Embryonic facial prominence (tissue), 1 donor: ENCODE data around the gene BMPR1A.
"Not testable (repeated sequence)": the region's sequence is repeated elsewhere in the genome, so short reads cannot be mapped to it uniquely, and the experiment has no call there.

Experiments used
- DNase-seq: peaks from one replicate; pipeline ENCODE4 v3.0.0-alpha.2; 2016; ENCODE audit errors: extremely low spot score

The BMPR1A gene

DNA sequence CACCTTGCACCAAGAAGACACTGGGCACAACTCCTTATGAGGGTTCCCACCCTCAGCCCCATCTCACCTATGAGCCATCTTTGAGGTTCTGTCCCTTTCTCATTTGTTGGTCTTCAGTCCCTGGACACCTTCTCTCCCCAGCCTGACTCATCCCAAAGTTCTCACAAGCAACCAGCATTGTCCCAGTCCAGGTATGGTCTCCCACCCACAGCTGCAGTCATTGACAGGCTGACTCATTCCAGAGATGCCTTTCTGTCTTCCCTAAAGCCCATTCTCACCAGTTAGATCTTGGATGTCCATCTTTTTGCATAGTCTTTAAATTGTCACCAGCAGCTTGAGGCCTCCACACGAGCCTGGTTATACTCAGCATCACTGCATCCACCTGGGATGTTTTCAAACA lies 26.7 kb upstream of the BMPR1A start:
- DNase-seq: no peak

DNA sequence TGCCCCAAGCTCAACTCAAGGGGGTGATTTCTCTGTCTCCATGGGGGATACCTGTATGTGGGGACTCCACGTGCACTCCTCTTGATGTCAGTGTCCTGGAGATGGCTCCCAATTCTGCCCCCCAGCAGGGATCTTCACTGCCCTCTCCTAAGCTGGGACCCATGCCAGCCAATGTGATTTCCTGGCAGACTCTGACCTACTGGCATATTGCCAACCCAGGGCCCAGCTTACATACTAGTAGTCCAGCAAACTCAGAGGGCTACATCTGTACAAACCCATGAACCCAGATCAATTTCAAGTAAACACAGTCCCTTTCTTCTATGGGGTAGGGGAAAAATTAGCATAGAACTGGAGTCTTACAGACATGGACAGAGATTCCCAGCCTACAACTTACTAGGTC lies 26.2 kb upstream of the BMPR1A start:
- DNase-seq: no peak

DNA sequence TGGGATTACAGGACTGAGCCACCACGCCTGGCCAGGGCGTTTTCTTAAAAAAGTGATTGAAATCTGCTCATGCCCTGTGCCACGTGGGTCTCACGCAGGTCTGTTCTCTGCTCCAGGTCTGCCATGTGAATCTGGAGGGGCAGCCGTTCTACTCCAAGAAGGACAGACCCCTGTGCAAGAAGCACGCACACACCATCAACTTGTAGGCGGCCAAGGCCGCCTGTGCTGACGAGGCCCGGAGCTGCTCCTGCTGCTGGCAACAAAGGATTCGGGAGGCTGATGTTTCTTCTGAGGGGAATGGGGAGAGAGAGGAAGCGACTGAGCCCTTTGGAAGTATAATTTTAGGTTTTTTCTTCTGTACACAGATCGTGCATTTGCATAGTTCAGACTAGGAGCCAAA lies 23.6 kb upstream of the BMPR1A start:
- no peak for DNase-seq

DNA sequence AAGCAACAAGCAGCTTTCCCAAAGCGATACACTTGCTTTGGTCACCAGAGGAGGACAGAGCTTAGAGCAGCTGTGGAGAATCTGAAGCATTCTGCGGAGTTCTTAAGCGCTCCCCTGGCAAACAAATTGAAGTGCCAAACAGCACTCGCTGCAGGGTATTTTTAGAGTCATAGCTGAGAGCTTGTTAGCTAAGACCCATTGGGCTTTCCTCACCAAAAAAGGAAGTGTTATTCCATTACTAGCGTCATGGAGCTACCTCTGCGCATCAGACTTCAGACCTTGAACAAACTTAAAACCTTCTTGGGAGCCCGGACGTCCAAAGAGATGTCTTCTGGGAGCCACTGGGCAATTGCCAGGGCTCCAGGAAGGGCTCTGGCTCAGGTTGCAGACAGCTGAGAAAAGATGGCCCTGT lies 23.2 kb upstream of the BMPR1A start:
- no peak for DNase-seq

DNA sequence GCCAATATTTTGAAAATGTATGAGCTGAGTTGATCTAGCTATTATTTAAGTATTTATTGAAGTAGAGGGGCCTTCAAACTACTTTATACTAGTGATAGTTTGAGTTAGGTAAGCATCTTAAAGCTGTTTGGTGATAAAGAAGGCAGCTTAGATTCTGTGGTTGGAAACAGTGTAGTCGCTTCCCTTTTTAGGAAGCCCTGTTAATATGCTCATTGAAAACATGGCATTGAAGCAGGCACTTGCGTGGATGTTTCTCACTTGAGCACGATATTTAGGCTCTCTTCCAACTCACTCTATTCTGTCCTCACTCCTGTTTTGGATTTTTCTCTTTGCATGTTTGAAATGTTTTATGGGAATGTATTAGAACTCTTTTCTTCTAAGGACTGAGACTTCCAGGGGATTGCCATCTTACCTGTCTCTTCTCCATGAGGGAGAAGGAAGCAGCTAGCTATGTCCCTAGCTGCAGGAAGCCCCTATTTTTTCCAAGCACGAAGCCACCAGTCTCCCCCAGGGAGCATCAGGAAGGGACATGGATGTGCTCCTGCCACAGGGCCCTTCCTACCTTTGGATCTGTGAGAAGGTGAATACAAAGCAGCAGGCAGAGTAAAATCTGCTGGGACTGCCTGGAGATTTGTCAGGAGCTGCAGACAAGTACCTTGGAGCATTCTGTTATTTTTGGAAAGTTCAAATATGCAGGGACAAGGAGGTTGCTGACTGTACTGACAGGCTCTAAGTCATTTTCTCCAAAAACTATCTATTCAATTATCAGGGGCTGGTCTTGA lies 22.0 kb upstream of the BMPR1A start:
- no peak for DNase-seq

DNA sequence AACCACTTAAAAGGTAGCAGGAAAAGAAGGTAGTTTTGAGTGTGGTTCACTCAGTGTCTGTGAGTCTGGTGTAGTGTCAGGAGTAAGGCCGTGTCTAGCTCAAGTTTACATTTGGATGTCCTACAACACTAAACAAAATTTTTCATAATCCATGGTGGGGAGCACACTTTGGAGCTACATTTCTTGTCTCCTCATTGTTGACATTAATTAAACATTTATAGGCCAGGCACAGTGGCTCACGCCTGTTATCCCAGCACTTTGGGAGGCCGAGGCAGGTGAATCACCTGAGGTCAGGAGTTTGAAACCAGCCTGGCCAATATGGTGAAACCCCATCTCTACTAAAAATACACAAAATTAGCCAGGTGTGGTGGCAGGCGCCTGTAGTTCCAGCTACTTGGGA lies 21.1 kb upstream of the BMPR1A start:
- DNase-seq: not testable (repeated sequence)

DNA sequence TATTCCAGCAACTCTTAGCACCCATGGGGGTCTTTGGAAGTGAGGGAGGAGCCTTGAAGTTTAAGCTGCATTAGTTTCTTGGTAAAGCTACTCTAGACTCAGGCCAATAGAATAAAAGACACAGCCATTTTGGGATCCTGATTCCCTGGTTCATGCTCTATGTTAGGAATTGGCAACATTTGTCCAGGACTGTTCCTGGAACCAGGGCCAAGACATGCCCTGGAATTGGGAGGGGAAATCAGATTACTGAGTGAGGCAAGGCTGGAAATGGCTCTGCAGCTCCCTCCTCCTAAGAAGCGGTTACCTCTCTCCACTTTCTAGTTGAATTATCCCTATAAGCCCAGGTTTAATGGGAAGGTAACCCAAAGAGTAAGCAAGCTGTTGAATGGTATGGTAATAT lies 14.2 kb upstream of the BMPR1A start:
- DNase-seq: no peak

DNA sequence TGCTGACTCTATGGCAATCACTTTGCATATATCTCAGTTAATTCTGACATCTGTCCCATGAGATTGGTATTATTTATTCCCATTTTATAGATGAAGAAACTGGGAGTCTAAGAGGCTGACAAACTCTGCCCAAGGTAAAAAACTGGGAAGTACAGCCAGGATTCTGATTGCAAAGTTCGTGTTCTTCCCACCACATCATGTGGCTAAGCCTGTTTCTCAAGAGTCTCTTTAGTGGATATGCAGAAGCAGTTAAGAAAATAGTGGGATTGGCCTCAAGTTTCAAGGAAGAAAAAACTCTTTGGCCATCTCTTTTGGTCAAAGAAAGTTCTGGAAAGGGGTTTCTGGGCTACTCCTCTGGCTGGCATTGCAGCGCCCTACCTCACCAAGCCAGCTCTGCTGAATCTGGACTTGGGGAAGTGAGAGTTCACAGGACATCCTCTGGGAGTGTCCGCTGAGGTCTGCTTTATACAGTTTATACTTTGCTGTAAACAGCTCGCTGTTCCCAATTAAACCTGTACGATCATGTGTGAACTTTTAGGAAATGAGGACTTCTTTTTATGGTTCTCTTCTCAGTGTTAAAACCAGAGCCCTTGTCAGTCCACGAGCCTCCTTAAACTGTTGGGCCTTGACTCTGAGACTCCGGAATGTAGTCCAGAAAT lies 12.2 kb upstream of the BMPR1A start:
- no peak for DNase-seq

DNA sequence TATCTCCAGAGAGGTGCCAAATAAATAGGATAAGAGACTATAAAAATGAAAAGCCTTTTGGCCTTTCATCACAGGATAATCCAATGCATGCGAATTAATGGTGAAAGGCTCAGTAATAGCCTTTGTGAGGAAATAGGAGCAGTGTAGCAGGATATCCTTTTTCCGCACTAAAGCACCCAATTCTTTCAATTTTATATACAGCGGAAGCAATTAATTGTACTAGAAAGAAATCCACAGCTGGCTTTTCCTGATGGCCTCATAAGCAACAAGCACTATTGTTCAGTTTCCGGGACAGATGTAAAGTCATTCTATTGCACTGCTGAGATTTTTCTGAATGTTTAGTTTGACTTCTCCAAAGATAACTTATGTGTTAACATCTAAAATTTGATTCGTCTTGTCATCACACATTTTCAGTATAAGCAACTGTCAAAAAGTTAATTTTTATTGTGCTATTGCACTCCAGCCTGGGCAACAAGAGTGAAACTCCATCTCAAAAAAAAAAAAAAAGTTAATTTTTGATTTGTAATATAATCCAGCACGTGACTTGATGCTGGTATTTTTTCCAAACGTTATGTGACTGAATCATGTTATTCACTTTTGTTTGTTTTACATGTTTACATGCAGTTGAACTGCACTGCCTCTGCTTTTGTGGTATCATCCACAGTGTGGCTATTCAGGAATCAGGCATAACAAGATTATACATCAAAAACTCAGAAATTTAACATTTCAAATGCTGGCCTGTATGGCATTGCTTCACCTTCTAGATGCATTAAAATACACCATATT lies 8.4 kb upstream of the BMPR1A start:
- no peak for DNase-seq

DNA sequence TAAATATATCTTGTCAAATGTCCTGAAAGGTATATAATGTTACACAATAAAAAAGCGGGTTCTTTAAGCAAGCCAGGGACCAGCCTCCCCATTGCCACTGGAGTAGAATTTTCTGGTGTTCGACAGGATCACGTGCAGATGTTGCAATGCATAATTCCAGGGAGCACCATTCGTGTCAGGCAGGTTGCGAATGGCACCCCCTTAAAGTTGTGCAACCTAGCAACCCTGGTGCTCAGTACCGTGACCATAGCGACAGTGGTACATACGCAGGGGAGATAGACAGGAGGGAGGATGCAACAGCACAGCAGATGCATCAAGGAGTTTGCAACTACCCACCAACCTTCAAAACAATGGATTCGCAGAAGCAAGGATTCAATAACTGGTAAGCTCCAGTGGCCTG lies 6.6 kb upstream of the BMPR1A start:
- DNase-seq: no peak

DNA sequence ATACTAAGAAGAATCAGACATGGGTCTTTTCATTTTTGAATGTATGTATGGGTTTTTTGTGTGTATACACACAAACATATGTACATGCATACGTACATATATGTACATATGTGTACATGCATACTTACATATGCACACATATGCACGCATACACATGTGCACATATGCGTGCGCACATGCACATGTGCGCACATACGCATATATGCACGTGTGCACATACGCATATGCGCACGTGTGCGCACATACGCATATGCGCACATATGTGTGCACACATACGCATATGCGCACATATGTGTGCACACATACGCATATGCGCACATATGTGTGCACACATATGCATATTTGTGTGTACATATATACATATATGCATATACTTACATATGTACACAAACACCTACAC lies 4.9 kb upstream of the BMPR1A start:
- no peak for DNase-seq

DNA sequence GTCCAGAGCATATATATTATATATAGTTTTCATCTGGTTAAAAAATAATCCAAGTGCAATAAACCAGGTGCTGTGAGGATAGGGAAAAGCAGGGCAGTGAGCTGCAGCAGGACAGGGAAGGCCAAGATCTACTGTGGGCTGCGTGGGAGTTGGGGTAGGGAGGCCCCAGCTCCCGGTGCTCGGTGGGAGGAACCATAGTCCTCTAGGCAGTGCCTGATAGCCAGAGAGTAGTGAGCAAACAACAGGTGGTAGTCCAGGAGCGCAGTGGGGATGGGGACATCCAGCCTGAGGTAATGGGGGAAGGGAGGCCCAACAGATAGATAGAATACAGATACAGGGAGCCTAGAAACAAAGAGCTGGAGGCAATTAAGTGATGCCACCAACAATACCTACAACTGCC lies 4.1 kb upstream of the BMPR1A start:
- no peak for DNase-seq

DNA sequence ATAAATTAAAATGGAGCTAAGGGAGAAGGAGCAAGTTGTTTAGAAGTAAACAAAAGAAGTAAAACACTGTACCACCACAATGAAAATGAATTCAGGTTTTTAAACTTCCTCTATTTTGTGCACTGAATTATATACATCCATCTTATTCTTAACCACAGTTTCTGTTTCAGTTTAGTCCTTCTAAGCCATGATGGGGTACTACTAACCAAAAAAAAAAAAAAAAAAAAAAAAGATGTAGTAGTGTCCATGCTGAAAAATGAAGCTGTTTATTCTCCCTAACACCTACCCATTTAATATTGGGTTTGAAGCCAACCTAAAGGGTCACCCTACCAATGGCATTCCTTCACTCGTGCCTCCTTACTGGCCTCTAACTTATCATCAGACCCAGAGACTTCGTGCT lies 3.4 kb upstream of the BMPR1A start:
- no peak for DNase-seq

DNA sequence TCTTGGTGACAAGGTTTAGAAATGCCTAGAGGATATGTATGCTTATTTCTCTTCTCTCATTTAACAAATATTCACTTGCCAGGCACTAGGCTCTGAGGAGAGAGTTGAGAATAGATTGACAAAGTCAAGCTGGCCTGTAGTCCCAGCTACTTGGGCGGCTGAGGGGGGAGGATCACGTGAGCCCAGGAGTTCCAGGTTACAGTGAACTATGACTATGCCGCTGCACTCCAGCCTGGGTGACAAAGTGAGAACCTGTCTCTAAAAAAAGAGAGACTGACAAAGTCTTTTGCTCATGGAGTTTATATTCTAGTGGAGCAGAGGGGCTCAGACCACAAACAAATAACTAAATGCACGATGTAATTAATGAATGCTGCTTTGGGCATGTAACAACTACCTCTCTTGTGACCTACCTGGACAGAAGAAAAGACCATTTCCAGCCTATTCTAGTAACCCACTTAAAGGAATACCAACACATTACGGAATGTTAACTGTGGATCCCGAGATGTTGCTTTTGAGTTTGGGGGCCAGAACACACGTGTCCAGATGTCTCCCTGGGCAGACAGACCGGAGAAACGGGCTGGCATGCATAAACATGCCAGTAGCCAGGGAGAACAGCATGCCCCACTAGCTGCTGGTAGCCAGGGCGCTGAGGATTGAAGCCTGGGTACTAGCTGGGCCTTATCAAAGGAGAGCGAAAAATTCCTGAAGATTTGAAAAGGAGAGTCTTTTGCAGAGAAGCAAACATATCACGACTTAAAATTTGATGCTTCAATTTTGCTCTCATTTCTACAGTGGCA lies 2.6 kb upstream of the BMPR1A start:
- DNase-seq: no peak

DNA sequence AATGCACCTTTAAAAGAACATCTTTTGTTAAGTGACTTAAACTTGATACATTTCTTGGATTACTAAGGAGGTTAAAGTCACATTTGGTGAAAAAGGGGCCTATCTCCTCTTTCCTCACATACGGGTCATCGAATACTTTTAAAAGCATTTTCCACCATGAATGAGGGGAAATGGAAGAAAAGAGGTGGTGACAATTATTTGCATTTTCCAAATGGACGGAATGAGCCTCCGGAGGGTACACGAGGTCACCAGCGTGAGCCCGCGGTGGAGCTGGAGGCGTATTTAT lies 1.0 kb upstream of the BMPR1A start:
- no peak for DNase-seq

DNA sequence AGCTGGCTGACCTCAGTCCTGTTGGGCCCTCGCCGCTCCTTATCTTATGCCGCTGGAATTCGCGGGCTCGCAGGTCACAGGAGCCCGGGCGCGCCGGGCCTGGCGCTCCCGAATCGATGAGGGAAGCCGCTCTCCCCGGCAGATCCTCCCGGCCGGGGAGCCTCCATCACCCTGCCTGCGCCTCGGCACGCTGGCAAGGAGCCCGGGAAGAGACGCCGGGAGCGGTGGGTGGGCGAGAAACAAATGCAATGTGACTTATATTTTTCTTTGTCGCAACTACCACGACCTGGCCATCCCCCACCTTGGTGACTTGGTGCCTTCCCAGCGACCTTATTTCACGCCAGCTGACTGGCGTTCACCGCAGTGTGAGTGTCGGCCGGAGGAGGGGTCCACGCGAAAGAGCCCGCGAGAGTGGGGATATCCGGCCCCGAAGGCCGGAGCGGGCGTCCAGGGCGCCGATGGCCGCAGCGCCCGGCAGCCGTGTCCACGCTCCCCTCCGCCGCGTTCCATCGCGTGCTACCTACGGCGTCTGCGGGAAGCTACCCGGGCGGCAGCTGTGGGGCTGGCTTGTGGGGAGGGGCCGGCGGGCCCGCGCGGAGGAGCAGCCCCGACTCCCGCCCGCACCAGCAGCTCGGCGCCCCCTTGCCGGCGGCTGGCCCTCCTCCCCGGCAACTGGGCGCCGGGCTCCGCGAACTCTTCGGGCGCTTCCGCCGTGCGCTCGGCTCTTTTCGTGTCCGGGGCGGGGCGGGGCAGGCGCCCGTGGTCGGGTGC lies 494 bp upstream of the BMPR1A start:
- no peak for DNase-seq

DNA sequence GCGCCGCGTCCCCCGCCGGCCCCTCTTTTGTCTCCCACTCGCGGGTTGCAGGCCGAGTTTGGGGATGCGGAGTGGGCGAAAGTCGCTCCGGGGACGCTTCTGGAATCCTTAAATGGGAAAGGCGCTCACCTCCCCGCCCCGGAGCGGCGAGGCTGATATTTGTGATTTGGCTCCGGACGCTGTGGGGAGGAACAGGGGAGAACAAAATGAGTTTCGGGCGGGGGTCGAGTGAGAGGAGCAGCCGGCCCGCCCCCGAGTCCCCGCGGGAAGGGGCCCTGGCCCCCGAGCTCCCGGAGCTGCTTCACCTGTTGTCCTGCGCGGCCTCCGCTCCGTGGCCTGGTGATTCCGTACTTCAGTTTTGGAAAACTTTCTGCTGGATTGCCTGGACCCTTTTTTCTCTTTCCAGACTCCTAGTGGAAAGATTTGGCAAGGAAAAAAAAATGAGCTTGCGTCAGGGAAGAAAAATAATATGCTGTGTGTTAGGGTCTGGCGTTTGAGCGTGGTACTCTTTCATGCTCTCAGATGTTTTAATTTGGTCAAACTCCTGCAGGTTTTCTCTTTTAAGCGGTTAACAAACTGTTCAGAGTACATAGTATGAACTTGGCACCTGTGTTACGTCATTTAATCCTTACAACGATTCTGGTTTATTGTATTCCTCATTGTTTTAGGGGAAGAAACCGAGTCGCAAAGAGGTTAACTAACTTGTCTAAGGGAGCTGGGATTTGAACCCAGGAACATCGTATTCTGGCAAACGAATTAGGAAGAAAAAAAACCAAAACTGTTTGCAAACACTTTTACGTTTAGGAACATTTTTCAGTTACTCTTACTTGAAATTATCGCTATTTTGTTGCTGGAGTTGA lies 924 bp downstream of the BMPR1A start:
- DNase-seq: peak; percentile 77

DNA sequence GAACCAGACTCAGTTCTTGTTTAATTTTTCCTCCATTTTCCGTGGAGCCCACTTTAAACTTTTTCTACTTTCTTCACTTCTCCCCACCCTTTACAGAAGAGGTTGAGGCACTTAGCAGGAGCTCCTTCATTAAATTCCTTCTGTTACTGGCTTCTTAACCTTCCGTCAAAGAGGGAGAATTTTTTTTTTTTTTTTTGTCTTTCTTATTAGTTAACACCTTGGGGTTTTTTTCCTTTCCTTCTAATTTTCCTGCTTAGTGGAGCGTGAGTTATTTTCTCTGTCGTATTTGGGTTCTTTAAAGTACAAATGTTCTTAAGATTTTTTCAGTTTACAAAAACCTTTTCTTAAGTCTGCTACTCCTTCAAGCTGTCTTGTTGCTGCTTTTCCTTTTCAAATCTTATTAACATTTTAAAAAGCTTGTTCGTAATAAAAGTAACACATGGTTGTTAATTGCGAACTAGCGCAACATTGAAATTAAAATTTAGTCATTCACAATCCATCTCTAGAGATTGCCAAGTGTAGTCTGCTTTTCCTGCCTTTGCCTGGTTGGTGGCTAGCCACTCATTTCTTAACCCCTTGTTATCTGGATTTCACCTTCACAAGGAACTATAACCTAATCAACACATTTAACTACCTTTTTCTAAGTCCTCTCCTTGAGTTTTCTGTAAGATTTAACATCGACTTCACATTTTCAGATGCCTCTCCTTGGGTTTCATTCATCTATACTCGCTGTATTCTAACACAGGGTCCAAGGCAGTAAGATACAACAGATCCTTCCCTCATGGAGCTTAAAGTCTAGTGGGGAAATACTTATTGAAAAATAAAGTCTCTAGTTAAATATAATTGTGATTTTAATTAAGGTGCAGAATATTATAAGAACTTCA lies 2.0 kb downstream of the BMPR1A start:
- no peak for DNase-seq

DNA sequence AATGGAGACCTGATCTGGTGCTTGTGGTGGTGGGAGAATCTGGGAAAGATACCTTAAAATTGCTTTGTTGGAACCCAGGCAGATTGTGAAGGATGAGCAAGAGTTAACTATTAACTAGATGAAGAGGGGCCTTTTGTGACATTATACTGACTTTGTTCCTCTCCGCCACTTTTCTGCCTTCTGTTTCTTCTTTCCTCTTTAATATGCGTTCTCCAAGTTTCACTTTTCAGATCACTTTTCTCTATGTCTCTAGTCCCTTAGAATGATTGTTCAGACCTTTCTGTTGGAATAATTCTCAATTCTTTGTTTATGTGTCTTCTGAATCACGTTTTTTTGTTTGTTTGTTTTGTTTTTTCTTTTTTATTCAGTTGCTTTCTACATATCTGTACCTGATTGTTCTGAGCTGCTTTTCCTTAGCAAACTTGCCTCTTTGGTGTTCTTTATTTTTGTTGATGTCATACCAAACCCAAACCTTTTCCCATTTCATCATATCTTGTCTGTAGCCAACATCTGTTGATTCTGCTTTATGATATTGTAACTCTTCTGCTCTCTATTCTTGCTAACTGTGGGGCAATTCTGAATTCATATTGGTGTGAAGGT lies 2.8 kb downstream of the BMPR1A start:
- DNase-seq: no peak
